ENCODE data around the gene EGFR. TPM values are rescaled to one million over a fixed set of nuclear protein-coding genes. Genes with fewer than 3 reads are reported as not detected.

Gene EGFR
- total and polyA plus RNA-seq, 7 donors = 3.6 to 39.7 (median 14.1) TPM

DNA sequence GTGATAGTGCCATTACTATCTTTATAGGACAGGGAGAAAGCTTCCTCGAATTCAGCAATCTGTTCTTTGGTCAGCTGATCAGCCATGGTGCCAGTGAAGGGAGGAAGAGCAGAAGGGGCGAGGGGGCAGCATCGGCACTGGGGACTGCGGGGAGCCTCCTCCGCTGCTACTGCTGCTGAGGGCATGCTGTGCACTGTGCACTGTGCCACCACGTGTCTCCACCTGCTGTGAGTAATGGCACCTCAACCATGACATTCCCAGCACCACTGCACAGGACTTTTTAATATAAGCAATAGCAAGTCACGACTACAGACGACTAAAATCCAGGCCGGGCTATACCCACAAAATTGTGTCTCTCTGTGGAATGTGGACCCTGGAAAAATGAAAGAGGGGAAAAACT lies 241.4 kb downstream of the EGFR start:
- no peaks in the 10 kb centered on the region for H3K9me3 ChIP-seq
- H3K4me1 ChIP-seq = peaks cover 3% of the 10 kb centered on the region
- H3K36me3 ChIP-seq (ENCODE audit: insufficient read depth in 1 of 2, low read depth in 1 of 2) = no peaks in the 10 kb centered on the region
- no peak overlapping the region for H3K27ac ChIP-seq
- 70 to 77% (median 70%) methylated on average over 9 of the region's 9 CpGs for WGBS, 3 donors
- intact Hi-C loops (cut with DNase I) = no loop called here
- DNase-seq = no peak
- H3K4me3 ChIP-seq = no peak overlapping the region
- no peaks in the 10 kb centered on the region for H3K27me3 ChIP-seq (ENCODE audit: insufficient read depth in 3 of 3, low read length in 2 of 3)
- no peak for ATAC-seq
- TF ChIP-seq, protein P1, sequence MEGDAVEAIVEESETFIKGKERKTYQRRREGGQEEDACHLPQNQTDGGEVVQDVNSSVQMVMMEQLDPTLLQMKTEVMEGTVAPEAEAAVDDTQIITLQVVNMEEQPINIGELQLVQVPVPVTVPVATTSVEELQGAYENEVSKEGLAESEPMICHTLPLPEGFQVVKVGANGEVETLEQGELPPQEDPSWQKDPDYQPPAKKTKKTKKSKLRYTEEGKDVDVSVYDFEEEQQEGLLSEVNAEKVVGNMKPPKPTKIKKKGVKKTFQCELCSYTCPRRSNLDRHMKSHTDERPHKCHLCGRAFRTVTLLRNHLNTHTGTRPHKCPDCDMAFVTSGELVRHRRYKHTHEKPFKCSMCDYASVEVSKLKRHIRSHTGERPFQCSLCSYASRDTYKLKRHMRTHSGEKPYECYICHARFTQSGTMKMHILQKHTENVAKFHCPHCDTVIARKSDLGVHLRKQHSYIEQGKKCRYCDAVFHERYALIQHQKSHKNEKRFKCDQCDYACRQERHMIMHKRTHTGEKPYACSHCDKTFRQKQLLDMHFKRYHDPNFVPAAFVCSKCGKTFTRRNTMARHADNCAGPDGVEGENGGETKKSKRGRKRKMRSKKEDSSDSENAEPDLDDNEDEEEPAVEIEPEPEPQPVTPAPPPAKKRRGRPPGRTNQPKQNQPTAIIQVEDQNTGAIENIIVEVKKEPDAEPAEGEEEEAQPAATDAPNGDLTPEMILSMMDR (IDR thresholded peaks at IDR 0.05) = no peak

DNA sequence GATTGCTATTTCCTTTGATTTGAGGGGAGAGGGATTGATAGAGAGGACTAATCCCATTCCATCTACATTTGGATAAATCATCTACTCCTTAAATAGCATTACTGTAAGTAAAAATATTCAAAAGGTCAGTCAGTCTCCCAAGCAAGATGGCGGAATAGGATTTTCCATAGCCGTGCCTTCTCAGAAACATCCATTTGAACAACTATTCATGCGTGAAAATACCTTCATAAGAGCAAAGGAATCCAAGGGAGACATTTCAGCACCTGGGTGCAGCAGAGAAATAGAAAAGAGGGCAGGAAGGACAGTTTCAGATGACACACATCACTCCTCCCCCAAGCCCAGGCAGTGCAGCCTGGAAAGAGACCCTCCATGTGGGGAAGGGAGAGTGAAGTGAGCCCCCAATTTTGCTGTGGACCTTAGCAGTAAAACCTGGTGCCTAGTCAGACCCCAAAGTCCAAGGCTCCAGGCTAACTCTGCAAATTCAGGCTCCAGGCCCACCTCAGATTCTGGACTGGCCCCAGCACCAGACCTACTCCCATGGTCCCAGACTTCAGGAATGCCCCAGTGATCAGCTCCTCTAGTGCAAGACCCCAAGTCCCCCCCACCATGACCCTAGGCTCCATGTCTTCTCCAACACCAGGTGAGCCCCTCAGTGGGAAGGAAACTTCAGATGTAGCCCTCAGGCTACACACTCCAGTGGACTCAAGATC lies 242.0 kb downstream of the EGFR start:
- TF ChIP-seq, protein P1 (IDR thresholded peaks at IDR 0.05) = no peak
- H3K9me3 ChIP-seq = no peaks in the 10 kb centered on the region
- H3K27ac ChIP-seq = no peak overlapping the region
- no peaks in the 10 kb centered on the region for H3K27me3 ChIP-seq (ENCODE audit: insufficient read depth in 3 of 3, low read length in 2 of 3)
- peaks cover under 1% of the 10 kb centered on the region for H3K4me1 ChIP-seq
- DNase-seq (no peak), ATAC-seq (no peak)
- H3K36me3 ChIP-seq (ENCODE audit: insufficient read depth in 1 of 2, low read depth in 1 of 2) = no peaks in the 10 kb centered on the region
- 59 to 96% (median 63%) methylated on average over 3 of the region's 3 CpGs for WGBS, 3 donors
- intact Hi-C loops (cut with DNase I) = no loop called here
- H3K4me3 ChIP-seq = no peak overlapping the region
